ENCODE data around the gene TLR9.
A peak's percentile ranks its signal among the peaks of the same experiment; 100 is the strongest.

The TLR9 gene

GRCh38 chr3:52247409-52248164, 22.1 kb upstream of the TLR9 start:
- DNase-seq (ENCODE audit: low read depth): no peak
- no peak for TF ChIP-seq CTCF (IDR thresholded peaks at IDR 0.05; ENCODE audit: insufficient read depth, low read depth, low read length, missing control alignments)
- H3K4me3 ChIP-seq (ENCODE audit: low read depth, low read length): no peak overlapping the region

GRCh38 chr3:52246728-52247408, 21.4 kb upstream of the TLR9 start:
- TF ChIP-seq CTCF (IDR thresholded peaks at IDR 0.05; ENCODE audit: insufficient read depth, low read depth, low read length, missing control alignments): no peak
- H3K4me3 ChIP-seq (ENCODE audit: low read depth, low read length): peak overlapping the region; percentile 86
- DNase-seq (ENCODE audit: low read depth): peak; percentile 33

- no peak for TF ChIP-seq CTCF (IDR thresholded peaks at IDR 0.05; ENCODE audit: insufficient read depth, low read depth, low read length, missing control alignments)
- DNase-seq (ENCODE audit: low read depth): no peak
- peak overlapping the region; percentile 86 for H3K4me3 ChIP-seq (ENCODE audit: low read depth, low read length)
Observed at GRCh38 chr3:52246264-52246620, 20.8 kb upstream of the TLR9 start.

GRCh38 chr3:52245322-52246263, 20.1 kb upstream of the TLR9 start, which contains the start of gene PPM1M:
Gene PPM1M (plus strand): TSS chr3:52245759. CDS start chr3:52245825, 66 bp downstream.
- DNase-seq (ENCODE audit: low read depth): peak; percentile 54
- no peak for TF ChIP-seq CTCF (IDR thresholded peaks at IDR 0.05; ENCODE audit: insufficient read depth, low read depth, low read length, missing control alignments)
- peak within 1 kb of the TSS; percentile 86 for H3K4me3 ChIP-seq (ENCODE audit: low read depth, low read length)

- no peak for TF ChIP-seq CTCF (IDR thresholded peaks at IDR 0.05; ENCODE audit: insufficient read depth, low read depth, low read length, missing control alignments)
- H3K4me3 ChIP-seq (ENCODE audit: low read depth, low read length): peak overlapping the region; percentile 74
- peak; percentile 89 for DNase-seq (ENCODE audit: low read depth)
Observed at GRCh38 chr3:52243791-52244628, 18.6 kb upstream of the TLR9 start.

- no peak overlapping the region for H3K4me3 ChIP-seq (ENCODE audit: low read depth, low read length)
- DNase-seq (ENCODE audit: low read depth): no peak
- TF ChIP-seq CTCF (IDR thresholded peaks at IDR 0.05; ENCODE audit: insufficient read depth, low read depth, low read length, missing control alignments): no peak
Observed at GRCh38 chr3:52242039-52242438, 16.6 kb upstream of the TLR9 start.
